ENCODE data around the gene CISH.
A peak's percentile ranks its signal among the peaks of the same experiment; 100 is the strongest.

CISH gene, protein sequence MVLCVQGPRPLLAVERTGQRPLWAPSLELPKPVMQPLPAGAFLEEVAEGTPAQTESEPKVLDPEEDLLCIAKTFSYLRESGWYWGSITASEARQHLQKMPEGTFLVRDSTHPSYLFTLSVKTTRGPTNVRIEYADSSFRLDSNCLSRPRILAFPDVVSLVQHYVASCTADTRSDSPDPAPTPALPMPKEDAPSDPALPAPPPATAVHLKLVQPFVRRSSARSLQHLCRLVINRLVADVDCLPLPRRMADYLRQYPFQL

GRCh38 chr3:50611464-50612233 lies at the start of gene CISH:
Gene CISH (minus strand): TSS chr3:50611774. CDS start chr3:50611650, 124 bp downstream.
- TF ChIP-seq, protein P1, sequence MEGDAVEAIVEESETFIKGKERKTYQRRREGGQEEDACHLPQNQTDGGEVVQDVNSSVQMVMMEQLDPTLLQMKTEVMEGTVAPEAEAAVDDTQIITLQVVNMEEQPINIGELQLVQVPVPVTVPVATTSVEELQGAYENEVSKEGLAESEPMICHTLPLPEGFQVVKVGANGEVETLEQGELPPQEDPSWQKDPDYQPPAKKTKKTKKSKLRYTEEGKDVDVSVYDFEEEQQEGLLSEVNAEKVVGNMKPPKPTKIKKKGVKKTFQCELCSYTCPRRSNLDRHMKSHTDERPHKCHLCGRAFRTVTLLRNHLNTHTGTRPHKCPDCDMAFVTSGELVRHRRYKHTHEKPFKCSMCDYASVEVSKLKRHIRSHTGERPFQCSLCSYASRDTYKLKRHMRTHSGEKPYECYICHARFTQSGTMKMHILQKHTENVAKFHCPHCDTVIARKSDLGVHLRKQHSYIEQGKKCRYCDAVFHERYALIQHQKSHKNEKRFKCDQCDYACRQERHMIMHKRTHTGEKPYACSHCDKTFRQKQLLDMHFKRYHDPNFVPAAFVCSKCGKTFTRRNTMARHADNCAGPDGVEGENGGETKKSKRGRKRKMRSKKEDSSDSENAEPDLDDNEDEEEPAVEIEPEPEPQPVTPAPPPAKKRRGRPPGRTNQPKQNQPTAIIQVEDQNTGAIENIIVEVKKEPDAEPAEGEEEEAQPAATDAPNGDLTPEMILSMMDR (conservative IDR thresholded peaks at IDR 0.05; ENCODE audit: low read depth, low read length): 0 out of 2 replicates have a peak, but pooled peaks have one; percentile 19
- H3K27me3 ChIP-seq (ENCODE audit: insufficient read depth, low read depth): no peaks in the 10 kb centered on the region
- H3K4me2 ChIP-seq: peak within 1 kb of the TSS; percentile 54
- H3K4me1 ChIP-seq (ENCODE audit: low read depth, poor library complexity, severe bottlenecking): peaks cover 23% of the 10 kb centered on the region
- H3K79me2 ChIP-seq (ENCODE audit: insufficient read depth, low read depth): no peaks in the 10 kb centered on the region
- H3K4me3 ChIP-seq (IDR thresholded peaks at IDR 0.05; ENCODE audit: insufficient read depth, low read depth, low read length): no peak within 1 kb of the TSS
- no peak within 1 kb of the TSS; the same call in 1 of the 2 replicates for H3K27ac ChIP-seq
- peak within 1 kb of the TSS; percentile 67 for H2AFZ ChIP-seq (ENCODE audit: low read depth)
- H4K20me1 ChIP-seq (ENCODE audit: insufficient read depth): no peaks in the 10 kb centered on the region
- H3K36me3 ChIP-seq (ENCODE audit: insufficient read depth): no peaks in the 10 kb centered on the region
- peak within 1 kb of the TSS; percentile 49; the same call in 1 of the 2 replicates for H3K9ac ChIP-seq

GRCh38 chr3:50660386-50660785 lies 48.8 kb upstream of the CISH start:
- Histone ChIP-seq H2AFZ (ENCODE audit: low read depth) (no peak overlapping the region), H3K9ac (no peak overlapping the region), H3K27me3 (ENCODE audit: insufficient read depth, low read depth) (no peaks in the 10 kb centered on the region), H3K4me3 (IDR thresholded peaks at IDR 0.05; ENCODE audit: insufficient read depth, low read depth, low read length) (no peak overlapping the region), H4K20me1 (ENCODE audit: insufficient read depth) (no peaks in the 10 kb centered on the region), H3K79me2 (ENCODE audit: insufficient read depth, low read depth) (no peaks in the 10 kb centered on the region), H3K36me3 (ENCODE audit: insufficient read depth) (no peaks in the 10 kb centered on the region), H3K27ac (no peak overlapping the region), H3K4me2 (no peak overlapping the region), H3K4me1 (ENCODE audit: low read depth, poor library complexity, severe bottlenecking) (no peaks in the 10 kb centered on the region)
- TF ChIP-seq, protein P1 (conservative IDR thresholded peaks at IDR 0.05; ENCODE audit: low read depth, low read length): no peak

- Histone ChIP-seq H3K27me3 (ENCODE audit: insufficient read depth, low read depth) (no peaks in the 10 kb centered on the region), H4K20me1 (ENCODE audit: insufficient read depth) (no peaks in the 10 kb centered on the region), H3K4me1 (ENCODE audit: low read depth, poor library complexity, severe bottlenecking) (no peaks in the 10 kb centered on the region), H2AFZ (ENCODE audit: low read depth) (no peak overlapping the region), H3K4me3 (IDR thresholded peaks at IDR 0.05; ENCODE audit: insufficient read depth, low read depth, low read length) (no peak overlapping the region), H3K36me3 (ENCODE audit: insufficient read depth) (no peaks in the 10 kb centered on the region), H3K79me2 (ENCODE audit: insufficient read depth, low read depth) (no peaks in the 10 kb centered on the region), H3K27ac (no peak overlapping the region), H3K9ac (no peak overlapping the region), H3K4me2 (no peak overlapping the region)
- TF ChIP-seq, protein P1 (conservative IDR thresholded peaks at IDR 0.05; ENCODE audit: low read depth, low read length): no peak
Observed at GRCh38 chr3:50658831-50659230, 47.3 kb upstream of the CISH start.

GRCh38 chr3:50658416-50658815 lies 46.8 kb upstream of the CISH start:
- Histone ChIP-seq H3K27me3 (ENCODE audit: insufficient read depth, low read depth) (no peaks in the 10 kb centered on the region), H3K4me1 (ENCODE audit: low read depth, poor library complexity, severe bottlenecking) (no peaks in the 10 kb centered on the region), H2AFZ (ENCODE audit: low read depth) (no peak overlapping the region), H3K36me3 (ENCODE audit: insufficient read depth) (no peaks in the 10 kb centered on the region), H4K20me1 (ENCODE audit: insufficient read depth) (no peaks in the 10 kb centered on the region), H3K4me3 (IDR thresholded peaks at IDR 0.05; ENCODE audit: insufficient read depth, low read depth, low read length) (no peak overlapping the region), H3K9ac (no peak overlapping the region), H3K79me2 (ENCODE audit: insufficient read depth, low read depth) (no peaks in the 10 kb centered on the region), H3K27ac (no peak overlapping the region), H3K4me2 (no peak overlapping the region)
- TF ChIP-seq, protein P1 (conservative IDR thresholded peaks at IDR 0.05; ENCODE audit: low read depth, low read length): no peak
